Measurements from ENCODE around the gene LSS.
"Not testable (repeated sequence)": the region's sequence is repeated elsewhere in the genome, so short reads cannot be mapped to it uniquely, and the experiment has no call there.

The LSS gene

DNA sequence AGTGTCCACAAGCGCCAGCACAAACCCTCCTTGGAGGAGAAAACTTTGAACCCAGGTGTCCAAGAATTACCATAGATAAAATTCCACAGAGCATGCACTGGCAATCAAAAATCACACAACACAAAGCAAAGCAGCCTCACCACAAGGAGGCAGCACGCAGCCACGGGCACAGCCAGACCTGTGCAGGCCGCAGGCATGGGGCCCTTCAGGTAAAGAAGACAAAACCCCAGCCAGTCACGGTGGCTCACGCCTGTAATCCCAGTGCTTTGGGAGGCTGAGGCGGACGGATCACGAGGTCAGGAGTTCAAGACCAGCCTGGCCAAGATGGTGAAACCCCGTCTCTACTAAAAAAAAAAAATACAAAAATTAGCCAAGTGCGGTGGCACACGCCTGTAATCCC lies 81.1 kb downstream of the LSS start:
- H3K4ac ChIP-seq (ENCODE audit: low read length); H4K8ac ChIP-seq (ENCODE audit: low read depth, low read length); H3K4me2 ChIP-seq (ENCODE audit: insufficient read depth, low read length, poor library complexity, severe bottlenecking); H3K23ac ChIP-seq (ENCODE audit: low read depth, low read length, poor library complexity); H2BK15ac ChIP-seq (ENCODE audit: low read length); H3K27ac ChIP-seq (replicated peaks; ENCODE audit: low read length); H3K79me1 ChIP-seq (ENCODE audit: low read depth, low read length); H3K36me3 ChIP-seq (replicated peaks in 1 of 2; ENCODE audit: control insufficient read depth in 2 of 2, insufficient read depth in 2 of 2, low read length in 2 of 2); H2AK5ac ChIP-seq (ENCODE audit: low read depth, low read length); H3K4me1 ChIP-seq (ENCODE audit: control insufficient read depth in 2 of 2, insufficient read depth in 1 of 2, low read depth in 1 of 2, low read length in 2 of 2); H3K4me3 ChIP-seq (ENCODE audit: low read length in 2 of 2); H3K27me3 ChIP-seq (ENCODE audit: control insufficient read depth in 3 of 3, insufficient read depth in 3 of 3, low read depth in 1 of 3, low read length in 3 of 3); H2BK120ac ChIP-seq (ENCODE audit: low read depth, low read length); H3K14ac ChIP-seq (ENCODE audit: low read length); H3K18ac ChIP-seq (ENCODE audit: low read length); H2BK5ac ChIP-seq (ENCODE audit: low read length); DNase-seq (ENCODE audit: low spot score); H4K91ac ChIP-seq (ENCODE audit: low read depth, low read length, poor library complexity); H2AFZ ChIP-seq (ENCODE audit: low read length); H2BK12ac ChIP-seq (ENCODE audit: low read length); H3K9ac ChIP-seq (ENCODE audit: low read depth, low read length, poor library complexity); H3K9me3 ChIP-seq (replicated peaks in 1 of 2; ENCODE audit: control insufficient read depth in 2 of 2, insufficient read depth in 1 of 2, low read depth in 1 of 2, low read length in 2 of 2): not testable (repeated sequence)
- no CpG with 5 or more reads among the region's 12 CpGs for WGBS, 2 donors (ENCODE audit: extremely low coverage in 2 of 2, insufficient read length in 2 of 2, insufficient replicate concordance in 1 of 2)

- Histone ChIP-seq H3K9me3 (replicated peaks in 1 of 2; ENCODE audit: control insufficient read depth in 2 of 2, insufficient read depth in 1 of 2, low read depth in 1 of 2, low read length in 2 of 2) (peaks cover 2 to 8% of the 10 kb centered on the region in 2 donors), H2AK5ac (ENCODE audit: low read depth, low read length) (no peak overlapping the region), H3K4me2 (ENCODE audit: insufficient read depth, low read length, poor library complexity, severe bottlenecking) (no peak overlapping the region), H2BK12ac (ENCODE audit: low read length) (no peak overlapping the region), H3K23ac (ENCODE audit: low read depth, low read length, poor library complexity) (no peak overlapping the region), H4K8ac (ENCODE audit: low read depth, low read length) (no peak overlapping the region), H2AFZ (ENCODE audit: low read length) (peak overlapping the region; percentile 24), H2BK15ac (ENCODE audit: low read length) (peak overlapping the region; percentile 5), H3K36me3 (replicated peaks in 1 of 2; ENCODE audit: control insufficient read depth in 2 of 2, insufficient read depth in 2 of 2, low read length in 2 of 2) (no peaks in the 10 kb centered on the region), H3K4me3 (ENCODE audit: low read length in 2 of 2) (no peak overlapping the region), H3K4me1 (ENCODE audit: control insufficient read depth in 2 of 2, insufficient read depth in 1 of 2, low read depth in 1 of 2, low read length in 2 of 2) (peaks cover 4 to 9% of the 10 kb centered on the region in 2 donors), H3K18ac (ENCODE audit: low read length) (no peak overlapping the region), H4K91ac (ENCODE audit: low read depth, low read length, poor library complexity) (no peak overlapping the region), H2BK120ac (ENCODE audit: low read depth, low read length) (no peak overlapping the region), H2BK5ac (ENCODE audit: low read length) (no peak overlapping the region), H3K9ac (ENCODE audit: low read depth, low read length, poor library complexity) (no peak overlapping the region), H3K14ac (ENCODE audit: low read length) (no peak overlapping the region), H3K27ac (replicated peaks; ENCODE audit: low read length) (no peak overlapping the region), H3K27me3 (ENCODE audit: control insufficient read depth in 3 of 3, insufficient read depth in 3 of 3, low read depth in 1 of 3, low read length in 3 of 3) (peaks cover 0 to 8% (median 0%) of the 10 kb centered on the region in 3 experiments), H3K4ac (ENCODE audit: low read length) (no peak overlapping the region), H3K79me1 (ENCODE audit: low read depth, low read length) (peaks cover 2% of the 10 kb centered on the region)
- DNase-seq (ENCODE audit: low spot score) = no peak
- WGBS, 2 donors (ENCODE audit: extremely low coverage in 2 of 2, insufficient read length in 2 of 2, insufficient replicate concordance in 1 of 2) = no CpG with 5 or more reads among the region's 14 CpGs
Measured at GRCh38 chr21:46146856-46147255, 81.7 kb downstream of the LSS start.

DNA sequence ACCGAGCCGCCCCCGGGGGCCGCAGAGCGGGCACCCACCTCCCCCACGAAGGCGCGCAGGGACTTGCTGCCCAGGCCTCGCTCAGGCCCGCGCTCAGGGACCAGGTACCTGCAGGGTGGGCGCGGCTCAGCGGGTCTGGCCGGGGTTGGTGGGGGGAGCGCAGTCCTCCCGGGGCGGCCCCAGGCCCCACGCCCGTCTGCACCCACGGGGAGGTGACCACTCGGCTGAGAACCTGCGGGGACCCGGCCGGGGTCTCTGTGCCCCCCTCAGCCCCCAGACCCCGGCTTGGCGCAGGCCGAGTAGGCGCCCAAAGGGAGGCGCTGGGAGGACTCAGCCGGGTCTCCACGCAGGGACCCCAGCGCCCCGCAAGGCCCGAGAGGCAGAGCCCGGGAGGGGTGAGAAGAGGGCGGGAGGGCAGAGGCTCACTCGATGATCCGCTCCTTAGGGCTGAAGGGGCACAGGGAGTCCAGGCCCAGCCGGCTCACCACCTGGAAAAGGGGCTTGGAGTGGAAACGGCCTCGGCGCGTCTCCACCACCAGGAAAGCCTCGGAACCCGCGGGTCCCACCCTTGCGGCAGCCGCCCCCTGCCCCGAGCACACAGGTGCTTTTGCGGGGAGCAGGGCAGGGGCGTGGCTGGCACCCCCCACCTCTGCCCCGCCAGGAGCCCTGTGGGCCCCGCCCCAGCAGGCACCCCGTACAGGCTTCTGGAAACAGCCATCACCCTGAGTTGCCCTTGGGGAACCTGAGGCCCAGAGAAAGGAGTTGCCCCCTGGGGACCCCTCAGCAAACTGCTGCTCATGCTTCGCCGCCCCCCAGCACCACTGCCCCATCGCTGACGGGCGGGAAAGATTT lies 82.5 kb downstream of the LSS start:
- Histone ChIP-seq H3K4me1 (ENCODE audit: control insufficient read depth in 2 of 2, insufficient read depth in 1 of 2, low read depth in 1 of 2, low read length in 2 of 2) (peaks cover 4% of the 10 kb centered on the region in 2 donors), H3K18ac (ENCODE audit: low read length) (peak overlapping the region; percentile 83), H3K14ac (ENCODE audit: low read length) (no peak overlapping the region), H3K4me2 (ENCODE audit: insufficient read depth, low read length, poor library complexity, severe bottlenecking) (peak overlapping the region; percentile 11), H3K36me3 (replicated peaks in 1 of 2; ENCODE audit: control insufficient read depth in 2 of 2, insufficient read depth in 2 of 2, low read length in 2 of 2) (no peaks in the 10 kb centered on the region), H2BK15ac (ENCODE audit: low read length) (peak overlapping the region; percentile 81), H2AK5ac (ENCODE audit: low read depth, low read length) (peak overlapping the region; percentile 63), H3K4me3 (ENCODE audit: low read length in 2 of 2) (no peak overlapping the region), H3K79me1 (ENCODE audit: low read depth, low read length) (peaks cover 2% of the 10 kb centered on the region), H2AFZ (ENCODE audit: low read length) (no peak overlapping the region), H3K27me3 (ENCODE audit: control insufficient read depth in 3 of 3, insufficient read depth in 3 of 3, low read depth in 1 of 3, low read length in 3 of 3) (peaks cover 0 to 11% (median 0%) of the 10 kb centered on the region in 3 experiments), H4K91ac (ENCODE audit: low read depth, low read length, poor library complexity) (no peak overlapping the region), H3K27ac (replicated peaks; ENCODE audit: low read length) (no peak overlapping the region), H4K8ac (ENCODE audit: low read depth, low read length) (no peak overlapping the region), H3K23ac (ENCODE audit: low read depth, low read length, poor library complexity) (no peak overlapping the region), H2BK5ac (ENCODE audit: low read length) (peak overlapping the region; percentile 66), H3K9me3 (replicated peaks in 1 of 2; ENCODE audit: control insufficient read depth in 2 of 2, insufficient read depth in 1 of 2, low read depth in 1 of 2, low read length in 2 of 2) (peaks cover 2 to 8% of the 10 kb centered on the region in 2 donors), H3K9ac (ENCODE audit: low read depth, low read length, poor library complexity) (peak overlapping the region; percentile 21), H2BK120ac (ENCODE audit: low read depth, low read length) (no peak overlapping the region), H2BK12ac (ENCODE audit: low read length) (peak overlapping the region; percentile 73), H3K4ac (ENCODE audit: low read length) (no peak overlapping the region)
- WGBS, 2 donors (ENCODE audit: extremely low coverage in 2 of 2, insufficient read length in 2 of 2, insufficient replicate concordance in 1 of 2) = no CpG with 5 or more reads among the region's 60 CpGs
- DNase-seq (ENCODE audit: low spot score) = no peak

GRCh38 chr21:46145159-46145839 lies 83.3 kb downstream of the LSS start:
- H3K79me1 ChIP-seq (ENCODE audit: low read depth, low read length) = peaks cover 2% of the 10 kb centered on the region

More at GRCh38 chr21:46145159-46145839, 83.3 kb downstream of the LSS start:
- H4K91ac ChIP-seq (ENCODE audit: low read depth, low read length, poor library complexity) = no peak overlapping the region
- H3K27ac ChIP-seq (replicated peaks; ENCODE audit: low read length) = no peak overlapping the region
- no peaks in the 10 kb centered on the region for H3K36me3 ChIP-seq (replicated peaks in 1 of 2; ENCODE audit: control insufficient read depth in 2 of 2, insufficient read depth in 2 of 2, low read length in 2 of 2)
- H3K23ac ChIP-seq (ENCODE audit: low read depth, low read length, poor library complexity) = no peak overlapping the region
- H3K4me1 ChIP-seq (ENCODE audit: control insufficient read depth in 2 of 2, insufficient read depth in 1 of 2, low read depth in 1 of 2, low read length in 2 of 2) = peaks cover 3 to 4% of the 10 kb centered on the region in 2 donors
- H3K9me3 ChIP-seq (replicated peaks in 1 of 2; ENCODE audit: control insufficient read depth in 2 of 2, insufficient read depth in 1 of 2, low read depth in 1 of 2, low read length in 2 of 2) = peaks cover 2 to 8% of the 10 kb centered on the region in 2 donors
- H2AFZ ChIP-seq (ENCODE audit: low read length) = no peak overlapping the region
- no peak overlapping the region for H3K4me3 ChIP-seq (ENCODE audit: low read length in 2 of 2)
- DNase-seq (ENCODE audit: low spot score) = no peak
- no peak overlapping the region for H3K4ac ChIP-seq (ENCODE audit: low read length)
- H3K9ac ChIP-seq (ENCODE audit: low read depth, low read length, poor library complexity) = no peak overlapping the region
- peak overlapping the region; percentile 56 for H3K18ac ChIP-seq (ENCODE audit: low read length)
- WGBS, 2 donors (ENCODE audit: extremely low coverage in 2 of 2, insufficient read length in 2 of 2, insufficient replicate concordance in 1 of 2) = no CpG with 5 or more reads among the region's 51 CpGs
- H2AK5ac ChIP-seq (ENCODE audit: low read depth, low read length) = peak overlapping the region; percentile 76
- H2BK5ac ChIP-seq (ENCODE audit: low read length) = peak overlapping the region; percentile 60
- H3K27me3 ChIP-seq (ENCODE audit: control insufficient read depth in 3 of 3, insufficient read depth in 3 of 3, low read depth in 1 of 3, low read length in 3 of 3) = peaks cover 0 to 15% (median 0%) of the 10 kb centered on the region in 3 experiments
- no peak overlapping the region for H2BK120ac ChIP-seq (ENCODE audit: low read depth, low read length)
- H3K14ac ChIP-seq (ENCODE audit: low read length) = peak overlapping the region; percentile 84
- H3K4me2 ChIP-seq (ENCODE audit: insufficient read depth, low read length, poor library complexity, severe bottlenecking) = no peak overlapping the region
- H2BK12ac ChIP-seq (ENCODE audit: low read length) = peak overlapping the region; percentile 75
- H4K8ac ChIP-seq (ENCODE audit: low read depth, low read length) = no peak overlapping the region
- no peak overlapping the region for H2BK15ac ChIP-seq (ENCODE audit: low read length)
